ENCODE data around the gene NUBPL.
"Not testable (repeated sequence)": the region's sequence is repeated elsewhere in the genome, so short reads cannot be mapped to it uniquely, and the experiment has no call there.

NUBPL gene

GRCh38 chr14:31880935-31881334, 319.7 kb downstream of the NUBPL start:
- DNase-seq (ENCODE audit: low read depth), result peak; percentile 86

GRCh38 chr14:31881531-31882310, 320.5 kb downstream of the NUBPL start:
- DNase-seq (ENCODE audit: low read depth), result no peak

DNA sequence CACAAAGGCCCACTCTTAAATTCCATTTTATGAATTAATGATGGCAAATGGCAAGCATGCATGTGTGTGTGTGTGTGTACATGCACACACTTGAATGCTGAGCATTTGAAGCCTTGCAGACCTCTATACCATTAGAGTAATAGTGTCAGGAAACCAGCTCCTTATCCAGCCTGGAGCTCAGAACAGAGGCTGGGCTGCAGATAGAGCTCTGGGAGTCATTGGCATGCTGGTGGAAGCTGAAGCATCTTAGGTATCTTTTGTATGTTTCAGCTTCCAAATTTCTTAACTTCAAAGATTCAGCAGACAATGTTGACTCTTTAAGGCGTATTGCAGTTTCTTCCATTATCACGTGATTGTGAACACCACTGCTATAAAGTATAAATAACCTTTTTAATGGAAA, 323.0 kb downstream of the NUBPL start:
- no peak for DNase-seq (ENCODE audit: low read depth)

DNA sequence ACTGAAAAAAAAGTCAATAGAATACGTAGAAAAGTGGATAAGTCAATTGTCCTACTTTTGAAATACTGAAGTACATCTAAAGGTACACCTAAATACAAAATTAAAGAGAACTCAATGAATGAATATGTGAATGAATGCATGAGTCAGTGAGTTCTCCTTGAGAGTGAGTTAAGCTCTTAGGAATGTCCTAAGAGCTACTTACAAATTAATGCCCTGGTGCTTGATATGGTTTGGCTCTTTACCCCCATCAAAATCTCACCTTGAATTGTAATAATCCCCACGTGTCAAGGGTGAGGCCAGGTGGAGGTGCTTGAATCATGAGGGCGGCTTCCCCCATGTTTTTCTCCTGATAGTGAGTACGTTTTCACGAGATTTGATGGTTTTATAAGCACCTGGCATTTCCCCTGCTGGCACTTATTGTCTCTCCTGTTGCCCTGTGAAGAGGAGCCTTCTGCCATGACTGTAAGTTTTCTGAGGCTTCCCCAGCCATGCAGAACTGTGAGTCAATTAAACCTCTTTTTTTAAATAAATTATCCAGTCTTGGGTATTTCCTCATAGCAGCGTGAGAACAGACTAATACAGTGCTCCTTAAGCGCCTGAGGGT, 323.7 kb downstream of the NUBPL start:
- no peak for DNase-seq (ENCODE audit: low read depth)

- DNase-seq (ENCODE audit: low read depth), result no peak
Observed at GRCh38 chr14:31886156-31886835, 325.1 kb downstream of the NUBPL start.

- DNase-seq (ENCODE audit: low read depth), result no peak
Observed at GRCh38 chr14:31887929-31888580, 326.9 kb downstream of the NUBPL start.

DNA sequence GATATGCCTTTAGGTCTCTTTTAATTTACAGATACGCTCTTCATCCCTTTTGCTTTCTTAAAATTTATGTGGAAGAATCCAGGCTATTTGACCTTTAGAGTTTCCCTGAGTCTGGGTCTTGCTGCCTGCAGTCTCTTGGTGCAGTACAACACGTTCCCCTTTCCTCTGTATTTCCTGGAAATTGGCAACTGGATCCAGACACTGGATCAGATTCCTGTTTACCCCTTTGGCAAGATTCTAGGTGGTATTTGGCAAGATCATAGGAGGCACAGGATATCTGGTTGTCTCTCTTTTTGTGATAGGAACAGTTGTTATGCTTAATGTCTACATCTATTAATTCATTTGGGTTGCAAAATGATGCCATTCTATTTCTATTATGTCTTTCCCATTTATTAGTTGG, 328.1 kb downstream of the NUBPL start:
- DNase-seq (ENCODE audit: low read depth), result no peak

GRCh38 chr14:31890202-31890601, 329.0 kb downstream of the NUBPL start:
- DNase-seq (ENCODE audit: low read depth), result not testable (repeated sequence)

GRCh38 chr14:31893221-31893757, 332.1 kb downstream of the NUBPL start:
- DNase-seq (ENCODE audit: low read depth), result no peak

DNA sequence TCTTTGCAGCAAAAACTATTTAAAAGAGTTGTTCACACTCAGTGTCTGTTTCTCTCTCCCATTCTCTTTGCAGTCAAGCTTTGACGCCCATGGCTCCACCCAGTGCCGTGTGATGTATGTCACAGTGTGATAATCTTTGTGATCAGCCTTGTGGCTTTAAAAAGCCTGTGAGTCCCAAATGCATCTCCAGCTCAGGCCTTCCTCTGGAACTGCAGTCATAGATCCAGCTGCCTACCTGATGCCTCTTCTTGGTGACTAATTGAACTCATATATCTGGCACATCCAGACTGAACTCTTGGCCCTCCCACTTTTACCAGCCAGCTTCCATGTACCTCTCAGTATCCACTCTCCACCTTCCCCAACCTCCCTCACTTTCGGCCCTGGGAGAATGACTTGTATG, 333.1 kb downstream of the NUBPL start:
- no peak for DNase-seq (ENCODE audit: low read depth)

- DNase-seq (ENCODE audit: low read depth), result no peak
Observed at GRCh38 chr14:31895206-31895605, 334.0 kb downstream of the NUBPL start.

DNA sequence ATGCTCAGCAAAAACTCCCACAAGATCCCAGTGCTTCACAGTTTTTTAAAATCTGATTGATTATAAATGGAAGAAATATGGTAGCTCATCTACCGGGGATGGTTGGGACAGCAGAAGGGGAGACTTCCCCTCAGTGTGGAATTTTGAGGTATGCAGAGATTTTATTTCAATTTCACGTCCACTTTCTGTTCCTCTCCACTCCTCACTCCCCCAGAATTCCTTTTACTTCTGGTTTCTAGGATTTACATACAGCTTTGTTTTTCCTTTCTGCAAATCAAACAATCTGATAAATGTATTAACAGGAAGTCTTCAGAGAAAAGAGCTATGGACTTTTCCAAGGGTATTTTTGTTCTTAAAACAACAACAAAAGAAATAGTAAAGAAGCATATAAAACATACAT, 334.4 kb downstream of the NUBPL start:
- no peak for DNase-seq (ENCODE audit: low read depth)

- DNase-seq (ENCODE audit: low read depth), result no peak
Observed at GRCh38 chr14:31897581-31898186, 336.5 kb downstream of the NUBPL start.

DNA sequence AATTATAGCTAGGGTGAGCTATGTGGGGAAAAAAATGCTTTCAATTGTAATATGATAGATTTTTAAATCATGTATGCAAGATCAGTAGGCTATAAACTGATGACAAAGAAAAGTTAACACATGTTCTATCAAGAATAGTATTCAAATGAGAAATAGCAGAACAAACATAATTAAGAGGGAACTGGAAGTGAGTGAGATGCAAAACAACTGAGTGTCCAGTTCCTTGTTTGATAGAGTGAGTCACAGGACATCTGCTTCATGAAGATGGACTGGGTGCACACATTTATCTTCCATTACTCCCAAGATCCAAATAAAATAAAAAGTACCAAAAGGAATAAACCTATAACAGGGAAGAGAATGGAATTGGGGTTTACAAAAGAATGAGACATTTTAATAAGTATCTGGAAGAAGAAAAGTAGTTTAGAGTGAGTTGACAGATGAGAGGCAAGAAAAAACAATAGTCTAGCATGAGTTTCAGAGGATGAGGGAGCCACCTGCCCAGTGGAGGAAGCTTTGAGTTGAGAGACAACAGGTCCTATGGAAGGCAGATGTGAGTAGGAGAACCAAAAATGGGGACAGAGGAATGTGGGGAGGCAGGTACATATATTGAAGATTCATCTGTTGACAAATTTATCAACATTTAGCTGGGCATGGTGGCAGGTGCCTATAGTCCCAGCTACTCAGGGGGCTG, 337.8 kb downstream of the NUBPL start:
- no peak for DNase-seq (ENCODE audit: low read depth)

DNA sequence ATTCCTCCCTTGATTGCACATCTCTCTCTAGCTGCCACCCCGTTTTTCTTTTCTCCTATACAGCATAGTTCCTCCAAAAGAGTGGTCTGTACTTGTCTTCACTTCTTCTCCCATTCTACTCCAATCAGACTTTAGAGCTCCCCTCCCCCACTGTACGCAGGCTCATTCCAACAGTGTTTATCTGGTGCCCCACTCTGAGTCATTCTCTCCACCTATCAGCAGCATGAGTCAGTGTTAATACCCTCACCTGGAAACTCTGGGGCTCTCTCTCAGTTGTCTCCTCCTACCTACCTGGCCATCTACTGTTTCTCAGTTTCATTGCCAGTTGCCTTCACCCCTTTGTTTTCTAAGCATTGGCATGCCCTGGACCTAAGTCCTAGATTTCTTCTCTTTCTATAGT, 340.8 kb downstream of the NUBPL start:
- no peak for DNase-seq (ENCODE audit: low read depth)

- no peak for DNase-seq (ENCODE audit: low read depth)
Observed at GRCh38 chr14:31902945-31903646, 341.9 kb downstream of the NUBPL start.

GRCh38 chr14:31909977-31910376, 348.8 kb downstream of the NUBPL start:
- DNase-seq (ENCODE audit: low read depth), result no peak
